SIG-M5 (cell line): ENCODE data around the gene MCL1.
"Not testable (repeated sequence)": the region's sequence is repeated elsewhere in the genome, so short reads cannot be mapped to it uniquely, and the experiment has no call there.

ENCODE experiments used
- DNase-seq: peaks from one replicate; lab custom pipeline; 2025; lab: John Stamatoyannopoulos, UW

MCL1 gene

GRCh38 chr1:150579110-150579944, at the start of gene MCL1:
TSS of gene MCL1 (minus strand) at chr1:150579610. CDS start at chr1:150579530, 80 bp downstream.
- DNase-seq = peak; percentile 86

GRCh38 chr1:150628766-150629114, 49.3 kb upstream of the MCL1 start:
- no peak for DNase-seq

GRCh38 chr1:150627826-150628410, 48.5 kb upstream of the MCL1 start:
- DNase-seq = no peak

GRCh38 chr1:150626150-150626549, 46.7 kb upstream of the MCL1 start:
- no peak for DNase-seq

GRCh38 chr1:150624546-150624945, 45.1 kb upstream of the MCL1 start:
- DNase-seq = not testable (repeated sequence)

- DNase-seq = not testable (repeated sequence)
Measured at GRCh38 chr1:150624134-150624533, 44.7 kb upstream of the MCL1 start.

- no peak for DNase-seq
Measured at GRCh38 chr1:150622303-150622975, 43.0 kb upstream of the MCL1 start.

- no peak for DNase-seq
Measured at GRCh38 chr1:150621497-150622302, 42.3 kb upstream of the MCL1 start.

GRCh38 chr1:150620919-150621318, 41.5 kb upstream of the MCL1 start:
- DNase-seq = no peak

GRCh38 chr1:150619576-150620509, 40.4 kb upstream of the MCL1 start:
- DNase-seq = no peak

- DNase-seq = no peak
Measured at GRCh38 chr1:150615346-150616201, 36.2 kb upstream of the MCL1 start.

GRCh38 chr1:150613061-150613920, 33.9 kb upstream of the MCL1 start:
- DNase-seq = peak; percentile 97

- no peak for DNase-seq
Measured at GRCh38 chr1:150612014-150612345, 32.6 kb upstream of the MCL1 start.

- no peak for DNase-seq
Measured at GRCh38 chr1:150610576-150610975, 31.2 kb upstream of the MCL1 start.

GRCh38 chr1:150609732-150610131, 30.3 kb upstream of the MCL1 start:
- DNase-seq = no peak

- no peak for DNase-seq
Measured at GRCh38 chr1:150606463-150607142, 27.2 kb upstream of the MCL1 start.

- DNase-seq = not testable (repeated sequence)
Measured at GRCh38 chr1:150605451-150605731, 26.0 kb upstream of the MCL1 start.

GRCh38 chr1:150604226-150604588, 24.8 kb upstream of the MCL1 start:
- no peak for DNase-seq

GRCh38 chr1:150603711-150604110, 24.3 kb upstream of the MCL1 start:
- no peak for DNase-seq
